Hematopoietic multipotent progenitor cell treated with erythropoietin and hydrocortisone succinate and interleukin-3 and kit ligand, for 17 days (in vitro differentiated cells): Measurements from ENCODE around the gene GLYAT.

Experiments
- DNase-seq: peaks from one replicate; pipeline ENCODE4 v3.0.0-alpha.2; 2015; ENCODE audit warnings: low spot score

Gene GLYAT

GRCh38 chr11:58676563-58677135 is 55.1 kb downstream of the GLYAT start:
- DNase-seq, result no peak

- peak; percentile 69 for DNase-seq
Measured at GRCh38 chr11:58675334-58676155, 56.2 kb downstream of the GLYAT start.

GRCh38 chr11:58674609-58675008 is 57.1 kb downstream of the GLYAT start:
- DNase-seq, result no peak

GRCh38 chr11:58671983-58672633 is 59.6 kb downstream of the GLYAT start:
- no peak for DNase-seq

- DNase-seq, result no peak
Measured at GRCh38 chr11:58659910-58660570, 71.7 kb downstream of the GLYAT start.

GRCh38 chr11:58659404-58659803 is 72.3 kb downstream of the GLYAT start:
- no peak for DNase-seq
